H1 (cell line): ENCODE data around the gene SPECC1. TPM values are rescaled to one million over a fixed set of nuclear protein-coding genes. Genes with fewer than 3 reads are reported as not detected.

Experiments
- CTCF ChIA-PET: fragments of 300-600 bp; sonication (Branson Sonifier 250); formaldehyde crosslinking; loops from one replicate; lab custom pipeline; 2021; ENCODE audit not compliant: partially characterized antibody; lab: Charles Lee
- POLR2A ChIA-PET: fragments of 300-600 bp; sonication (Branson Sonifier 250); formaldehyde crosslinking; loops from one replicate; lab custom pipeline; 2021; ENCODE audit warnings: inconsistent platforms; ENCODE audit not compliant: partially characterized antibody; lab: Charles Lee
- DNase-seq, 2 experiments: peaks; one replicate each; pipeline versions ENCODE4 v3.0.0 to v3.0.0-alpha.2; 2010 to 2022; ENCODE audit warnings: low spot score in 2 of 2, low read depth in 1 of 2, mixed read lengths in 1 of 2
- FAIRE-seq: peaks from 2 replicates; lab custom pipeline; 2011; peaks lifted over from hg19 to GRCh38; lab: Jason Lieb, UNC
- H2AFZ ChIP-seq: 2 replicates; pipeline ENCODE4 v1.8.1; 2012; ENCODE audit warnings: low read length, inconsistent platforms
- H2AK5ac ChIP-seq: 2 replicates; pipeline ENCODE4 v1.6.1; 2013; ENCODE audit warnings: low read depth, low read length
- H2BK120ac ChIP-seq: replicated peaks from 2 replicates; pipeline ENCODE3; 2013; ENCODE audit warnings: low read depth, low read length, inconsistent platforms
- H2BK12ac ChIP-seq: 2 replicates; pipeline ENCODE4 v1.6.1; 2013; ENCODE audit warnings: low read depth, low read length
- H2BK15ac ChIP-seq: 2 replicates; pipeline ENCODE4 v1.6.1; 2013; ENCODE audit warnings: low read length
- H2BK20ac ChIP-seq: 2 replicates; pipeline ENCODE4 v1.6.1; 2013; ENCODE audit warnings: low read length
- H2BK5ac ChIP-seq: 2 replicates; pipeline ENCODE4 v1.6.1; 2013; ENCODE audit warnings: low read depth, low read length
- H3K14ac ChIP-seq: 2 replicates; pipeline ENCODE4 v1.6.1; 2013; ENCODE audit warnings: inconsistent platforms; ENCODE audit not compliant: insufficient read length
- H3K18ac ChIP-seq: 2 replicates; pipeline ENCODE4 v1.6.1; 2013; ENCODE audit warnings: low read length; ENCODE audit errors: extremely low read depth
- H3K23ac ChIP-seq: 2 replicates; pipeline ENCODE4 v1.6.1; 2013; ENCODE audit warnings: inconsistent platforms; ENCODE audit not compliant: insufficient read length
- H3K23me2 ChIP-seq: 2 replicates; pipeline ENCODE4 v1.6.1; 2013; ENCODE audit warnings: low read depth, low read length
- H3K27ac ChIP-seq: 2 replicates; pipeline ENCODE4 v1.6.1; 2011; ENCODE audit warnings: low read depth, low read length, inconsistent platforms
- H3K27me3 ChIP-seq, 4 experiments: replicated peaks in 1 of 4; 1 replicate in 1 of 4; 2 replicates in 3 of 4; pipeline versions ENCODE4 v1.6.1 to v1.8.1; 2011 to 2013; ENCODE audit warnings: low read length in 3 of 4, mild to moderate bottlenecking in 3 of 4, inconsistent platforms in 2 of 4, mixed read lengths in 2 of 4, moderate library complexity in 1 of 4; ENCODE audit not compliant: control insufficient read depth in 3 of 4, insufficient read depth in 3 of 4; ENCODE audit errors: extremely low read depth in 1 of 4
- H3K36me3 ChIP-seq, 4 experiments: 2 replicates each; pipeline versions ENCODE4 v1.6.1 to v1.8.1; 2011 to 2013; ENCODE audit warnings: mild to moderate bottlenecking in 4 of 4, low read length in 3 of 4, moderate library complexity in 2 of 4, control low read depth in 1 of 4, inconsistent platforms in 1 of 4; ENCODE audit not compliant: insufficient read depth in 4 of 4, control insufficient read depth in 2 of 4
- H3K4ac ChIP-seq: replicated peaks from 2 replicates; pipeline ENCODE3; 2013; ENCODE audit warnings: low read length, low read depth, mixed read lengths, inconsistent platforms; ENCODE audit not compliant: insufficient read length
- H3K4me1 ChIP-seq, 4 experiments: replicated peaks in 1 of 4; 1 replicate in 1 of 4; 2 replicates in 3 of 4; pipeline versions ENCODE4 v1.6.1 to v1.8.1; 2011 to 2013; ENCODE audit warnings: low read length in 3 of 4, inconsistent platforms in 2 of 4, mixed read lengths in 1 of 4; ENCODE audit not compliant: insufficient read depth in 4 of 4, control insufficient read depth in 3 of 4
- H3K4me2 ChIP-seq, 2 experiments: 2 replicates each; pipeline versions ENCODE4 v1.6.1 to v1.8.1; 2011 to 2013; ENCODE audit warnings: low read depth in 2 of 2, low read length in 2 of 2, control low read depth in 1 of 2, inconsistent platforms in 1 of 2, mild to moderate bottlenecking in 1 of 2; ENCODE audit not compliant: insufficient read depth in 1 of 2
- H3K4me3 ChIP-seq, 4 experiments: fragments of 200-600, 300-600 bp in 1 of 4; sonication (generic), shearing (Covaris generic), sonication (Bioruptor Twin) in 1 of 4; 2 replicates each; pipeline versions ENCODE4 v1.5.1 to v1.8.1; 2011 to 2016; ENCODE audit warnings: low read length in 4 of 4, low read depth in 3 of 4, control low read depth in 2 of 4, inconsistent platforms in 2 of 4, mild to moderate bottlenecking in 2 of 4, mixed read lengths in 1 of 4, moderate library complexity in 1 of 4; ENCODE audit not compliant: insufficient read depth in 2 of 4; ENCODE audit errors: extremely low read depth in 1 of 4
- H3K56ac ChIP-seq: replicated peaks from 2 replicates; pipeline ENCODE3; 2013; ENCODE audit warnings: low read depth, mild to moderate bottlenecking, mixed read lengths, low read length, inconsistent platforms; ENCODE audit not compliant: insufficient read length
- H3K79me1 ChIP-seq: 2 replicates; pipeline ENCODE4 v1.6.1; 2013; ENCODE audit warnings: low read depth, low read length, control low read depth
- H3K79me2 ChIP-seq, 2 experiments: 2 replicates each; pipeline versions ENCODE4 v1.6.1 to v1.8.1; 2012 to 2013; ENCODE audit warnings: low read length in 2 of 2, mild to moderate bottlenecking in 2 of 2, inconsistent platforms in 1 of 2; ENCODE audit not compliant: insufficient read depth in 2 of 2, control insufficient read depth in 1 of 2
- H3K9ac ChIP-seq, 4 experiments: replicated peaks in 1 of 4; 1 replicate in 1 of 4; 2 replicates in 3 of 4; pipeline versions ENCODE4 v1.6.1 to v1.8.1; 2011 to 2013; ENCODE audit warnings: low read depth in 3 of 4, low read length in 3 of 4, control low read depth in 2 of 4, mild to moderate bottlenecking in 2 of 4, moderate library complexity in 2 of 4, inconsistent platforms in 1 of 4; ENCODE audit errors: extremely low read depth in 1 of 4
- H3K9me3 ChIP-seq, 2 experiments: 2 replicates each; pipeline versions ENCODE4 v1.6.1 to v1.8.1; 2012 to 2013; ENCODE audit warnings: mild to moderate bottlenecking in 2 of 2, moderate library complexity in 2 of 2, control low read depth in 1 of 2, inconsistent platforms in 1 of 2, low read depth in 1 of 2, low read length in 1 of 2, mixed read lengths in 1 of 2; ENCODE audit not compliant: insufficient read depth in 2 of 2
- H4K20me1 ChIP-seq, 2 experiments: replicated peaks in 1 of 2; 2 replicates each; pipeline versions ENCODE3 to v1.8.1; 2011 to 2013; ENCODE audit warnings: inconsistent platforms in 2 of 2, low read length in 2 of 2, mild to moderate bottlenecking in 1 of 2; ENCODE audit not compliant: insufficient read depth in 2 of 2, control insufficient read depth in 1 of 2
- H4K5ac ChIP-seq: 2 replicates; pipeline ENCODE4 v1.6.1; 2013; ENCODE audit warnings: low read length, low read depth, mixed read lengths, inconsistent platforms; ENCODE audit not compliant: insufficient read length
- H4K8ac ChIP-seq: 2 replicates; pipeline ENCODE4 v1.8.0; 2013; ENCODE audit warnings: mild to moderate bottlenecking, moderate library complexity, low read length, inconsistent platforms; ENCODE audit not compliant: insufficient read depth; ENCODE audit errors: extremely low read depth
- H4K91ac ChIP-seq: replicated peaks from 2 replicates; pipeline ENCODE3; 2013; ENCODE audit warnings: low read length, mixed read lengths, inconsistent platforms; ENCODE audit not compliant: insufficient read length
- ATF3 ChIP-seq: IDR thresholded peaks from 2 replicates; pipeline ENCODE4 v1.6.1; 2011; ENCODE audit warnings: low read depth, mild to moderate bottlenecking, low read length; ENCODE audit not compliant: insufficient read depth
- BACH1 ChIP-seq: IDR thresholded peaks from 2 replicates; pipeline ENCODE4 v1.6.1; 2012; ENCODE audit warnings: low read length, improper control_type of control experiment
- BRCA1 ChIP-seq: IDR thresholded peaks from 2 replicates; pipeline ENCODE4 v1.6.1; 2012; ENCODE audit warnings: low read depth, low read length, improper control_type of control experiment
- CBX8 ChIP-seq: fragments of 300-800, 300-1000 bp; sonication (generic); IDR thresholded peaks from 2 replicates; pipeline ENCODE4 v1.7.1; 2016; ENCODE audit warnings: low read depth, low read length, borderline replicate concordance
- E2F6 ChIP-seq: IDR thresholded peaks from 2 replicates; pipeline ENCODE4 v1.6.1; 2012; ENCODE audit warnings: inconsistent platforms
- EGR1 ChIP-seq: IDR thresholded peaks from 2 replicates; pipeline ENCODE4 v1.6.1; 2011; ENCODE audit warnings: low read depth, low read length, borderline replicate concordance
- FOSL1 ChIP-seq: IDR thresholded peaks from 2 replicates; pipeline ENCODE4 v1.6.1; 2011; ENCODE audit warnings: mild to moderate bottlenecking, low read depth, low read length, moderate library complexity; ENCODE audit not compliant: insufficient read depth
- GTF2F1 ChIP-seq: IDR thresholded peaks from 2 replicates; pipeline ENCODE4 v1.6.1; 2012; ENCODE audit warnings: low read depth, low read length, improper control_type of control experiment, borderline replicate concordance
- KDM1A ChIP-seq: fragments of 200-600, 300-600 bp; sonication (generic); IDR thresholded peaks from 2 replicates; pipeline ENCODE4 v1.7.1; 2016; ENCODE audit warnings: mild to moderate bottlenecking, low read length, borderline replicate concordance
- MAFK ChIP-seq: IDR thresholded peaks from 2 replicates; pipeline ENCODE4 v1.6.1; 2012; ENCODE audit warnings: low read depth, mild to moderate bottlenecking, improper control_type of control experiment, low read length
- NRF1 ChIP-seq: IDR thresholded peaks from 2 replicates; pipeline ENCODE4 v1.6.1; 2011; ENCODE audit warnings: mild to moderate bottlenecking, low read depth, low read length, improper control_type of control experiment
- PHF8 ChIP-seq: fragments of 200-600 bp; sonication (generic); conservative IDR thresholded peaks from 2 replicates; pipeline ENCODE4 v1.7.1; 2012; ENCODE audit warnings: low read depth, mild to moderate bottlenecking, inconsistent platforms, low read length, moderate library complexity
- SIN3A ChIP-seq, 2 experiments: IDR thresholded peaks in 1 of 2; conservative IDR thresholded peaks in 1 of 2; 2 replicates each; pipeline ENCODE4 v1.6.1; 2011 to 2012; ENCODE audit warnings: low read length in 2 of 2, improper control_type of control experiment in 1 of 2, low read depth in 1 of 2, mild to moderate bottlenecking in 1 of 2
- TAF1 ChIP-seq: IDR thresholded peaks from 2 replicates; pipeline ENCODE4 v1.6.1; 2011; ENCODE audit warnings: mild to moderate bottlenecking, low read depth, low read length
- WGBS, 2 experiments: shearing (Covaris generic) in 1 of 2; methylation state at CpG; one replicate each; pipeline versions ENCODE4 v1.1.6 to v1.1.7; 2013 to 2015; ENCODE audit warnings: low lambda C conversion rate in 2 of 2, mixed read lengths in 2 of 2, inconsistent platforms in 1 of 2, low coverage in 1 of 2, missing lambda C conversion rate in 1 of 2; ENCODE audit not compliant: insufficient replicate concordance in 2 of 2, insufficient coverage in 1 of 2, insufficient read length in 1 of 2; ENCODE audit errors: extremely low coverage in 1 of 2, missing lambda C conversion rate in 1 of 2; 5-methylcytosine and 5-hydroxymethylcytosine counted together
- polyA plus RNA-seq, 7 experiments: library from polyadenylated mRNA; depleted of rRNA in 3 of 7; stranded (reverse) in 5 of 7; unstranded in 2 of 7; fragments of >200 nt in 5 of 7; fragments of 200-250 nt in 2 of 7; gene quantifications; 1 replicate in 5 of 7; 2 replicates in 1 of 7; 4 replicates in 1 of 7; pipeline versions ENCODE4 v1.2.1 to v1.2.3, GENCODE V29; 2011 to 2013; ENCODE audit warnings: missing spikeins in 2 of 7, mixed read lengths in 2 of 7
- total RNA-seq: library from RNA; stranded (reverse); fragmentation: NEBNext Ultra II Directional; extraction: Animal tissue kit (Norgen Biotek cat#: 25700); gene quantifications from 2 replicates; pipeline ENCODE4 v1.2.1, GENCODE V29; 2021

SPECC1 gene
- total and polyA plus RNA-seq, 2 of the 8 experiments (the other 6 are each of a cell fraction or from before 2014, with no cell fraction given) = 35.8 to 87.9 TPM

GRCh38 chr17:20142268-20142667 is 133.1 kb downstream of the SPECC1 start:
- Histone ChIP-seq H2BK20ac (no peak overlapping the region), H3K4ac (no peak overlapping the region), H2BK15ac (no peak overlapping the region), H3K4me2 (no peak overlapping the region), H3K9ac (no peak overlapping the region), H2BK12ac (no peak overlapping the region), H2BK5ac (no peak overlapping the region), H4K20me1 (no peaks in the 10 kb centered on the region), H3K56ac (no peak overlapping the region), H3K36me3 (no peaks in the 10 kb centered on the region), H2AFZ (no peak overlapping the region), H3K14ac (no peak overlapping the region), H3K23me2 (no peaks in the 10 kb centered on the region), H3K27me3 (no peaks in the 10 kb centered on the region), H4K91ac (no peak overlapping the region), H2BK120ac (no peak overlapping the region), H3K79me1 (no peaks in the 10 kb centered on the region), H3K4me1 (peaks cover 4 to 14% (median 12%) of the 10 kb centered on the region in 4 experiments; a peak in 6 of 7 replicates), H3K4me3 (no peak overlapping the region), H3K27ac (no peak overlapping the region), H4K5ac (no peak overlapping the region), H2AK5ac (no peak overlapping the region), H3K9me3 (no peaks in the 10 kb centered on the region), H3K18ac (no peak overlapping the region), H3K79me2 (no peaks in the 10 kb centered on the region), H3K23ac (no peak overlapping the region), H4K8ac (no peak overlapping the region)
- no peak for FAIRE-seq
- ChIA-PET CTCF (no interaction called here), POLR2A (no interaction called here)
- WGBS, 2 experiments = 85% methylated on average over 6 of the region's 6 CpGs; no CpG with 5 or more reads in 1 of the 2 experiments
- no peak for DNase-seq
- TF ChIP-seq TAF1 = no peak
- TF ChIP-seq PHF8 = no peak
- TF ChIP-seq GTF2F1 = no peak
- no peak for TF ChIP-seq BRCA1
- TF ChIP-seq FOSL1 = no peak
- TF ChIP-seq E2F6 = no peak
- no peak for TF ChIP-seq NRF1
- no peak for TF ChIP-seq ATF3
- TF ChIP-seq KDM1A = no peak
- TF ChIP-seq BACH1 = no peak
- TF ChIP-seq CBX8 = no peak
- TF ChIP-seq SIN3A (conservative IDR thresholded peaks at IDR 0.05 in 1 of 2, IDR thresholded peaks at IDR 0.05 in 1 of 2; ENCODE audit: low read depth in 1 of 2, low read length in 2 of 2) = no peak
- no peak for TF ChIP-seq EGR1
- TF ChIP-seq MAFK = no peak
